ENCODE results near the gene ZFHX3.

Gene ZFHX3

GRCh38 chr16:72794319-72794718, 253.6 kb downstream of the ZFHX3 start:
- TF ChIP-seq, protein P1, sequence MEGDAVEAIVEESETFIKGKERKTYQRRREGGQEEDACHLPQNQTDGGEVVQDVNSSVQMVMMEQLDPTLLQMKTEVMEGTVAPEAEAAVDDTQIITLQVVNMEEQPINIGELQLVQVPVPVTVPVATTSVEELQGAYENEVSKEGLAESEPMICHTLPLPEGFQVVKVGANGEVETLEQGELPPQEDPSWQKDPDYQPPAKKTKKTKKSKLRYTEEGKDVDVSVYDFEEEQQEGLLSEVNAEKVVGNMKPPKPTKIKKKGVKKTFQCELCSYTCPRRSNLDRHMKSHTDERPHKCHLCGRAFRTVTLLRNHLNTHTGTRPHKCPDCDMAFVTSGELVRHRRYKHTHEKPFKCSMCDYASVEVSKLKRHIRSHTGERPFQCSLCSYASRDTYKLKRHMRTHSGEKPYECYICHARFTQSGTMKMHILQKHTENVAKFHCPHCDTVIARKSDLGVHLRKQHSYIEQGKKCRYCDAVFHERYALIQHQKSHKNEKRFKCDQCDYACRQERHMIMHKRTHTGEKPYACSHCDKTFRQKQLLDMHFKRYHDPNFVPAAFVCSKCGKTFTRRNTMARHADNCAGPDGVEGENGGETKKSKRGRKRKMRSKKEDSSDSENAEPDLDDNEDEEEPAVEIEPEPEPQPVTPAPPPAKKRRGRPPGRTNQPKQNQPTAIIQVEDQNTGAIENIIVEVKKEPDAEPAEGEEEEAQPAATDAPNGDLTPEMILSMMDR (IDR thresholded peaks at IDR 0.05; ENCODE audit: low read depth, low read length), result no peak
- DNase-seq (ENCODE audit: extremely low read depth, low read depth), result no peak

- no peak for DNase-seq (ENCODE audit: extremely low read depth, low read depth)
- TF ChIP-seq, protein P1 (IDR thresholded peaks at IDR 0.05; ENCODE audit: low read depth, low read length), result no peak
Observed at GRCh38 chr16:72793716-72794115, 254.2 kb downstream of the ZFHX3 start.

GRCh38 chr16:72793017-72793416, 254.9 kb downstream of the ZFHX3 start:
- no peak for DNase-seq (ENCODE audit: extremely low read depth, low read depth)
- TF ChIP-seq, protein P1 (IDR thresholded peaks at IDR 0.05; ENCODE audit: low read depth, low read length), result no peak

GRCh38 chr16:72791786-72792185, 256.1 kb downstream of the ZFHX3 start:
- TF ChIP-seq, protein P1 (IDR thresholded peaks at IDR 0.05; ENCODE audit: low read depth, low read length), result no peak
- DNase-seq (ENCODE audit: extremely low read depth, low read depth), result no peak

- DNase-seq (ENCODE audit: extremely low read depth, low read depth), result no peak
- TF ChIP-seq, protein P1 (IDR thresholded peaks at IDR 0.05; ENCODE audit: low read depth, low read length), result no peak
Observed at GRCh38 chr16:72789921-72790320, 258.0 kb downstream of the ZFHX3 start.

- DNase-seq (ENCODE audit: extremely low read depth, low read depth), result no peak
- TF ChIP-seq, protein P1 (IDR thresholded peaks at IDR 0.05; ENCODE audit: low read depth, low read length), result no peak
Observed at GRCh38 chr16:72789465-72789864, 258.5 kb downstream of the ZFHX3 start.

GRCh38 chr16:72788269-72788809, 259.6 kb downstream of the ZFHX3 start:
- TF ChIP-seq, protein P1 (IDR thresholded peaks at IDR 0.05; ENCODE audit: low read depth, low read length), result no peak
- DNase-seq (ENCODE audit: extremely low read depth, low read depth), result no peak

Measured in AG09319 (cell line).